Stimulated activated naive CD8-positive, alpha-beta T cell treated with anti-CD3 and anti-CD28 coated beads, Interleukin-15, amount 100 ng/mL, for 72 hours (primary cell): ENCODE results near the gene IL1A.

Experiments
- ATAC-seq: fragments of 150-1000 bp; cut with Tn5 transposase; 2 replicates; pipeline ENCODE4 v1.10.0; 2021; ENCODE audit warnings: mild to moderate bottlenecking, moderate library complexity
- DNase-seq, 2 donors: peaks; one replicate each; pipeline ENCODE4 v3.0.0; 2021 to 2022
- H3K27ac Mint-ChIP-seq, 2 donors: one replicate each; pipeline ENCODE4 v1.8.0; 2022; ENCODE audit warnings: mild to moderate bottlenecking in 2 of 2, mixed read lengths in 2 of 2, moderate library complexity in 2 of 2
- H3K27me3 Mint-ChIP-seq: one replicate; pipeline ENCODE4 v1.8.0; 2022; ENCODE audit warnings: mixed read lengths
- H3K4me1 Mint-ChIP-seq: one replicate; pipeline ENCODE4 v1.8.0; 2022; ENCODE audit warnings: mild to moderate bottlenecking, mixed read lengths
- H3K4me3 Mint-ChIP-seq, 2 donors: one replicate each; pipeline ENCODE4 v1.8.0; 2022; ENCODE audit warnings: mild to moderate bottlenecking in 2 of 2, mixed read lengths in 2 of 2, moderate library complexity in 1 of 2
- H3K9me3 Mint-ChIP-seq, 2 donors: one replicate each; pipeline ENCODE4 v1.8.0; 2022; ENCODE audit warnings: mixed read lengths in 2 of 2

IL1A gene

GRCh38 chr2:112805542-112805941 is 21.2 kb upstream of the IL1A start:
- H3K27me3 Mint-ChIP-seq: no peaks in the 10 kb centered on the region
- H3K27ac Mint-ChIP-seq: no peak overlapping the region
- H3K4me1 Mint-ChIP-seq: peaks cover 31% of the 10 kb centered on the region
- ATAC-seq (no peak), DNase-seq (no peak)
- H3K9me3 Mint-ChIP-seq: peaks cover 16 to 31% of the 10 kb centered on the region in 2 donors
- H3K4me3 Mint-ChIP-seq: no peak overlapping the region

GRCh38 chr2:112803691-112804521 is 19.6 kb upstream of the IL1A start:
- peaks cover 39% of the 10 kb centered on the region for H3K4me1 Mint-ChIP-seq
- no peak overlapping the region for H3K4me3 Mint-ChIP-seq
- no peak overlapping the region for H3K27ac Mint-ChIP-seq
- H3K27me3 Mint-ChIP-seq: no peaks in the 10 kb centered on the region
- peaks cover 8 to 18% of the 10 kb centered on the region in 2 donors for H3K9me3 Mint-ChIP-seq
- ATAC-seq (peak; percentile 69), DNase-seq (no peak)

GRCh38 chr2:112800881-112801583 is 16.7 kb upstream of the IL1A start:
- Mint-ChIP-seq H3K4me3 (no peak overlapping the region), H3K27me3 (peaks cover 14% of the 10 kb centered on the region), H3K9me3 (no peaks in the 10 kb centered on the region), H3K4me1 (peaks cover 43% of the 10 kb centered on the region), H3K27ac (no peak overlapping the region)
- no peak for ATAC-seq
- DNase-seq: no peak

GRCh38 chr2:112798979-112799975 is 15.0 kb upstream of the IL1A start:
- DNase-seq: no peak

GRCh38 chr2:112796486-112796885 is 12.2 kb upstream of the IL1A start:
- ATAC-seq (no peak), DNase-seq (no peak)
- Mint-ChIP-seq H3K27ac (no peak overlapping the region), H3K9me3 (peaks cover 4 to 10% of the 10 kb centered on the region in 2 donors), H3K27me3 (peaks cover 19% of the 10 kb centered on the region), H3K4me3 (no peak overlapping the region), H3K4me1 (peaks cover 43% of the 10 kb centered on the region)

More at GRCh38 chr2:112798979-112799975, 15.0 kb upstream of the IL1A start:
- no peak overlapping the region for H3K27ac Mint-ChIP-seq
- H3K9me3 Mint-ChIP-seq: no peaks in the 10 kb centered on the region
- peaks cover 19% of the 10 kb centered on the region for H3K27me3 Mint-ChIP-seq
- no peak overlapping the region for H3K4me3 Mint-ChIP-seq
- ATAC-seq: peak; percentile 67
- peaks cover 40% of the 10 kb centered on the region for H3K4me1 Mint-ChIP-seq

GRCh38 chr2:112795774-112796173 is 11.5 kb upstream of the IL1A start:
- H3K4me1 Mint-ChIP-seq: peaks cover 42% of the 10 kb centered on the region
- H3K9me3 Mint-ChIP-seq: peaks cover 4 to 10% of the 10 kb centered on the region in 2 donors
- no peak for ATAC-seq
- peaks cover 19% of the 10 kb centered on the region for H3K27me3 Mint-ChIP-seq
- no peak overlapping the region for H3K4me3 Mint-ChIP-seq
- peak overlapping the region in 1 of 2 donors; percentile 0 for H3K27ac Mint-ChIP-seq
- no peak for DNase-seq

GRCh38 chr2:112794841-112795240 is 10.5 kb upstream of the IL1A start:
- DNase-seq (no peak), ATAC-seq (no peak)
- Mint-ChIP-seq H3K27me3 (peaks cover 19% of the 10 kb centered on the region), H3K27ac (peak overlapping the region in 1 of 2 donors; percentile 34), H3K4me3 (no peak overlapping the region), H3K9me3 (peaks cover 4 to 10% of the 10 kb centered on the region in 2 donors), H3K4me1 (peaks cover 35% of the 10 kb centered on the region)

GRCh38 chr2:112794131-112794733 is 9.9 kb upstream of the IL1A start:
- DNase-seq: peak; percentile 23 to 49
- H3K27ac Mint-ChIP-seq: peak overlapping the region; percentile 20 to 86
- peak; percentile 90 for ATAC-seq

GRCh38 chr2:112793449-112793978 is 9.2 kb upstream of the IL1A start:
- peaks cover 4 to 10% of the 10 kb centered on the region in 2 donors for H3K9me3 Mint-ChIP-seq
- ATAC-seq: no peak
- peaks cover 24% of the 10 kb centered on the region for H3K27me3 Mint-ChIP-seq
- peak overlapping the region in 1 of 2 donors; percentile 5 for H3K4me3 Mint-ChIP-seq
- peak overlapping the region; percentile 14 to 80 for H3K27ac Mint-ChIP-seq
- peaks cover 23% of the 10 kb centered on the region for H3K4me1 Mint-ChIP-seq
- no peak for DNase-seq

More at GRCh38 chr2:112794131-112794733, 9.9 kb upstream of the IL1A start:
- H3K27me3 Mint-ChIP-seq: peaks cover 19% of the 10 kb centered on the region
- peaks cover 29% of the 10 kb centered on the region for H3K4me1 Mint-ChIP-seq
- H3K4me3 Mint-ChIP-seq: no peak overlapping the region
- peaks cover 4 to 10% of the 10 kb centered on the region in 2 donors for H3K9me3 Mint-ChIP-seq

- Mint-ChIP-seq H3K27me3 (peaks cover 20% of the 10 kb centered on the region), H3K27ac (no peak overlapping the region), H3K9me3 (peaks cover 4 to 10% of the 10 kb centered on the region in 2 donors), H3K4me1 (peaks cover 23% of the 10 kb centered on the region), H3K4me3 (no peak overlapping the region)
- no peak for ATAC-seq
- no peak for DNase-seq
Measured at GRCh38 chr2:112792419-112792818, 8.1 kb upstream of the IL1A start.

- H3K4me1 Mint-ChIP-seq: peaks cover 23% of the 10 kb centered on the region
- no peak overlapping the region for H3K4me3 Mint-ChIP-seq
- H3K27me3 Mint-ChIP-seq: peaks cover 20% of the 10 kb centered on the region
- ATAC-seq (no peak), DNase-seq (no peak)
- H3K9me3 Mint-ChIP-seq: peaks cover 4 to 10% of the 10 kb centered on the region in 2 donors
- no peak overlapping the region for H3K27ac Mint-ChIP-seq
Measured at GRCh38 chr2:112791693-112792230, 7.5 kb upstream of the IL1A start.

GRCh38 chr2:112791019-112791418 is 6.7 kb upstream of the IL1A start:
- H3K4me1 Mint-ChIP-seq: peaks cover 22% of the 10 kb centered on the region
- peaks cover 4 to 10% of the 10 kb centered on the region in 2 donors for H3K9me3 Mint-ChIP-seq
- H3K4me3 Mint-ChIP-seq: no peak overlapping the region
- DNase-seq (no peak), ATAC-seq (no peak)
- H3K27me3 Mint-ChIP-seq: peaks cover 23% of the 10 kb centered on the region
- no peak overlapping the region for H3K27ac Mint-ChIP-seq

GRCh38 chr2:112790305-112790704 is 6.0 kb upstream of the IL1A start:
- H3K27me3 Mint-ChIP-seq: peaks cover 21% of the 10 kb centered on the region
- H3K9me3 Mint-ChIP-seq: peaks cover 4 to 10% of the 10 kb centered on the region in 2 donors
- ATAC-seq (no peak), DNase-seq (no peak)
- no peak overlapping the region for H3K27ac Mint-ChIP-seq
- H3K4me3 Mint-ChIP-seq: no peak overlapping the region
- peaks cover 17% of the 10 kb centered on the region for H3K4me1 Mint-ChIP-seq

GRCh38 chr2:112789186-112789585 is 4.9 kb upstream of the IL1A start:
- Mint-ChIP-seq H3K27me3 (peaks cover 32% of the 10 kb centered on the region), H3K4me3 (no peak overlapping the region), H3K4me1 (peaks cover 14% of the 10 kb centered on the region), H3K9me3 (peaks cover 4 to 10% of the 10 kb centered on the region in 2 donors), H3K27ac (no peak overlapping the region)
- ATAC-seq (no peak), DNase-seq (no peak)
